Gastroesophageal sphincter (tissue), 4 donors: ENCODE data around the gene ITCH. TPM values are rescaled to one million over a fixed set of nuclear protein-coding genes. Genes with fewer than 3 reads are reported as not detected.

Experiments used
- ATAC-seq: fragments of 150-250 bp; one replicate; pipeline ENCODE4 v1.9.1; 2016; ENCODE audit warnings: mild to moderate bottlenecking, moderate library complexity
- H3K27ac ChIP-seq, 4 donors: fragments of 200-600 bp; sonication (generic) in 3 of 4; 1 replicate in 3 of 4; 2 replicates in 1 of 4; pipeline ENCODE4 v1.5.1; 2016 to 2019
- H3K27me3 ChIP-seq: fragments of 200-600 bp; sonication (generic); one replicate; pipeline ENCODE4 v1.5.1; 2019
- H3K36me3 ChIP-seq, 2 donors: fragments of 200-600 bp; sonication (generic); one replicate each; pipeline ENCODE4 v1.5.1; 2019; ENCODE audit warnings: control low read depth in 1 of 2
- H3K4me1 ChIP-seq, 3 donors: fragments of 200-600 bp; sonication (generic); 1 replicate in 2 of 3; 2 replicates in 1 of 3; pipeline ENCODE4 v1.5.1; 2016 to 2019; ENCODE audit warnings: control low read depth in 2 of 3
- H3K4me3 ChIP-seq, 2 donors: fragments of 200-600 bp; sonication (generic); one replicate each; pipeline ENCODE4 v1.5.1; 2019; ENCODE audit warnings: mild to moderate bottlenecking in 1 of 2, moderate library complexity in 1 of 2
- H3K9me3 ChIP-seq, 3 donors: fragments of 200-600 bp; sonication (generic); one replicate each; pipeline ENCODE4 v1.5.1; 2017 to 2019; ENCODE audit warnings: control low read depth in 2 of 3
- CTCF ChIP-seq, 4 experiments: fragments of 200-600 bp in 2 of 4; fragments of 450-650 bp in 2 of 4; sonication (generic) in 1 of 4; IDR thresholded peaks; one replicate each; pipeline ENCODE4 v1.5.1; 2017 to 2019; ENCODE audit warnings: antibody characterized with exemption in 4 of 4, mild to moderate bottlenecking in 2 of 4, moderate library complexity in 2 of 4
- EP300 ChIP-seq: sonication (generic); formaldehyde crosslinking; IDR thresholded peaks from one replicate; pipeline ENCODE4 v1.6.1; 2017; ENCODE audit warnings: antibody characterized with exemption, mild to moderate bottlenecking
- POLR2A ChIP-seq, 2 donors: fragments of 450-650 bp; IDR thresholded peaks; one replicate each; pipeline ENCODE4 v1.6.1; 2017; ENCODE audit warnings: antibody characterized with exemption in 2 of 2, mild to moderate bottlenecking in 2 of 2, moderate library complexity in 1 of 2
- POLR2AphosphoS5 ChIP-seq: sonication (generic); formaldehyde crosslinking; IDR thresholded peaks from one replicate; pipeline ENCODE4 v1.6.1; 2017; ENCODE audit warnings: antibody characterized with exemption
- WGBS, 2 donors: methylation state at CpG; one replicate each; pipeline ENCODE4 v1.1.5; 2018; ENCODE audit warnings: low coverage in 1 of 2; 5-methylcytosine and 5-hydroxymethylcytosine counted together
- total RNA-seq, 4 donors: library from RNA; depleted of rRNA; stranded (reverse); fragments of >200 nt; gene quantifications; one replicate each; pipeline ENCODE4 v1.1.0, GENCODE V29; 2016

The ITCH gene
- total RNA-seq, 4 donors from 2014 or later, result 59.5 to 75.5 (median 65.1) TPM

- no peak overlapping the region for H3K27ac ChIP-seq
- no peak for ATAC-seq
- H3K4me3 ChIP-seq, result no peak overlapping the region
- peaks cover 0 to 41% of the 10 kb centered on the region in 2 donors for H3K36me3 ChIP-seq
- TF ChIP-seq POLR2AphosphoS5 (no peak), POLR2A (IDR thresholded peaks at IDR 0.05) (no peak), CTCF (IDR thresholded peaks at IDR 0.05) (no peak), EP300 (no peak)
- H3K27me3 ChIP-seq, result no peaks in the 10 kb centered on the region
- WGBS, 2 donors, result 61 to 88% methylated on average over 4 of the region's 12 CpGs
- no peaks in the 10 kb centered on the region for H3K9me3 ChIP-seq
- H3K4me1 ChIP-seq, result peaks cover 0 to 6% (median 0%) of the 10 kb centered on the region in 3 donors
These were observed 180.5 kb downstream of the ITCH start for GRCh38 chr20:34543463-34544056.

- WGBS, 2 donors, result 44 to 45% methylated on average over 3 to 11 of the region's 19 CpGs
- ATAC-seq, result no peak
- Histone ChIP-seq H3K36me3 (peaks cover 0 to 35% of the 10 kb centered on the region in 2 donors), H3K9me3 (no peaks in the 10 kb centered on the region), H3K27ac (no peak overlapping the region), H3K4me1 (peaks cover 0 to 6% (median 0%) of the 10 kb centered on the region in 3 donors), H3K4me3 (no peak overlapping the region), H3K27me3 (no peaks in the 10 kb centered on the region)
- TF ChIP-seq CTCF (IDR thresholded peaks at IDR 0.05), result no peak
- no peak for TF ChIP-seq POLR2AphosphoS5
- TF ChIP-seq POLR2A (IDR thresholded peaks at IDR 0.05), result no peak
- no peak for TF ChIP-seq EP300
These were observed 181.2 kb downstream of the ITCH start for GRCh38 chr20:34544109-34544796.

- peaks cover 0 to 9% of the 10 kb centered on the region in 2 donors for H3K36me3 ChIP-seq
These were observed 183.7 kb downstream of the ITCH start for GRCh38 chr20:34546751-34547181.

GRCh38 chr20:34547844-34548613 is 185.0 kb downstream of the ITCH start:
- TF ChIP-seq POLR2AphosphoS5 (no peak), EP300 (no peak), CTCF (IDR thresholded peaks at IDR 0.05) (no peak), POLR2A (IDR thresholded peaks at IDR 0.05) (no peak)
- H3K36me3 ChIP-seq, result no peaks in the 10 kb centered on the region
- ATAC-seq, result no peak
- H3K4me3 ChIP-seq, result no peak overlapping the region
- no peaks in the 10 kb centered on the region for H3K27me3 ChIP-seq
- 80 to 84% methylated on average over 6 to 17 of the region's 22 CpGs for WGBS, 2 donors
- H3K4me1 ChIP-seq, result peaks cover 0 to 6% (median 0%) of the 10 kb centered on the region in 3 donors
- no peaks in the 10 kb centered on the region for H3K9me3 ChIP-seq
- no peak overlapping the region for H3K27ac ChIP-seq

More at GRCh38 chr20:34546751-34547181, 183.7 kb downstream of the ITCH start:
- no peak for ATAC-seq
- no peaks in the 10 kb centered on the region for H3K27me3 ChIP-seq
- no peak for TF ChIP-seq POLR2A (IDR thresholded peaks at IDR 0.05)
- no peak for TF ChIP-seq EP300
- no peak for TF ChIP-seq CTCF (IDR thresholded peaks at IDR 0.05)
- no peak for TF ChIP-seq POLR2AphosphoS5
- no peak overlapping the region for H3K27ac ChIP-seq
- no peaks in the 10 kb centered on the region for H3K9me3 ChIP-seq
- peaks cover 0 to 6% (median 0%) of the 10 kb centered on the region in 3 donors for H3K4me1 ChIP-seq
- 70 to 91% methylated on average over 4 to 11 of the region's 11 CpGs for WGBS, 2 donors
- H3K4me3 ChIP-seq, result no peak overlapping the region
